Fibroblast of lung (primary cell): ENCODE measurements around the gene FAM181A. TPM values are rescaled to one million over a fixed set of nuclear protein-coding genes. Genes with fewer than 3 reads are reported as not detected.

Source experiments
- DNase-seq, 2 donors: peaks; one replicate each; pipeline versions ENCODE4 v3.0.0 to v3.0.0-alpha.2; 2010; ENCODE audit warnings: low read depth in 2 of 2
- H2AFZ ChIP-seq: 2 replicates; pipeline ENCODE4 v1.5.1; 2012; ENCODE audit warnings: low read length, control low read depth, inconsistent platforms
- H3K27ac ChIP-seq: 2 replicates; pipeline ENCODE4 v1.5.1; 2011; ENCODE audit warnings: low read length, control low read depth; ENCODE audit not compliant: insufficient read depth
- H3K27me3 ChIP-seq: 2 replicates; pipeline ENCODE4 v1.5.1; 2011; ENCODE audit warnings: mild to moderate bottlenecking, low read length; ENCODE audit not compliant: control insufficient read depth, insufficient read depth
- H3K36me3 ChIP-seq: 2 replicates; pipeline ENCODE4 v1.5.1; 2011; ENCODE audit warnings: low read length; ENCODE audit not compliant: control insufficient read depth, insufficient read depth
- H3K4me1 ChIP-seq: 2 replicates; pipeline ENCODE4 v1.5.1; 2011; ENCODE audit warnings: low read length; ENCODE audit not compliant: control insufficient read depth, insufficient read depth; ENCODE audit errors: extremely low read depth
- H3K4me2 ChIP-seq: 2 replicates; pipeline ENCODE4 v1.5.1; 2011; ENCODE audit warnings: low read length, control low read depth; ENCODE audit not compliant: insufficient read depth; ENCODE audit errors: extremely low read depth
- H3K4me3 ChIP-seq, 4 experiments: fragments of 200-600 bp in 1 of 4; sonication (generic) in 1 of 4; replicated peaks in 1 of 4; 2 replicates each; pipeline ENCODE4 v1.5.1; 2011 to 2016; ENCODE audit warnings: low read length in 4 of 4, low read depth in 3 of 4, mild to moderate bottlenecking in 3 of 4, control low read depth in 2 of 4, inconsistent platforms in 1 of 4, mixed read lengths in 1 of 4; ENCODE audit not compliant: insufficient read depth in 1 of 4; ENCODE audit errors: control extremely low read depth in 1 of 4
- H3K79me2 ChIP-seq: 2 replicates; pipeline ENCODE4 v1.5.1; 2012; ENCODE audit warnings: mild to moderate bottlenecking, low read length, inconsistent platforms; ENCODE audit not compliant: control insufficient read depth, insufficient read depth
- H3K9ac ChIP-seq: 2 replicates; pipeline ENCODE4 v1.5.1; 2011; ENCODE audit warnings: mild to moderate bottlenecking, low read length, control low read depth; ENCODE audit not compliant: insufficient read depth
- H3K9me3 ChIP-seq: 2 replicates; pipeline ENCODE4 v1.5.1; 2012; ENCODE audit warnings: low read depth, low read length; ENCODE audit not compliant: control insufficient read depth, insufficient read depth
- H4K20me1 ChIP-seq: 2 replicates; pipeline ENCODE4 v1.5.1; 2011; ENCODE audit warnings: low read length; ENCODE audit not compliant: control insufficient read depth, insufficient read depth; ENCODE audit errors: extremely low read depth
- CTCF ChIP-seq, 2 donors: IDR thresholded peaks in 1 of 2; conservative IDR thresholded peaks in 1 of 2; 1 replicate in 1 of 2; 2 replicates in 1 of 2; pipeline ENCODE4 v1.5.1; 2011 to 2012; ENCODE audit warnings: low read length in 2 of 2, control low read depth in 1 of 2, inconsistent platforms in 1 of 2, low read depth in 1 of 2, mild to moderate bottlenecking in 1 of 2
- EZH2 ChIP-seq: IDR thresholded peaks from 2 replicates; pipeline ENCODE4 v1.5.1; 2012; ENCODE audit warnings: low read length, control low read depth, mild to moderate bottlenecking; ENCODE audit errors: missing control alignments
- polyA plus RNA-seq, 2 donors: library from polyadenylated mRNA; depleted of rRNA in 1 of 2; stranded (reverse) in 1 of 2; unstranded in 1 of 2; fragments of >200 nt; gene quantifications; 2 replicates each; pipeline ENCODE4 v1.2.1, GENCODE V29; 2011 to 2012; ENCODE audit warnings: missing spikeins in 1 of 2
- total RNA-seq: library from RNA; depleted of rRNA; stranded (reverse); fragments of >200 nt; gene quantifications from 2 replicates; pipeline ENCODE4 v1.2.1, GENCODE V29; 2014

FAM181A gene
- total and polyA plus RNA-seq, 2 donors (not counting 1 experiment from before 2014, with no cell fraction given) = not detected

- Histone ChIP-seq H2AFZ (no peak overlapping the region), H3K4me3 (no peak overlapping the region), H3K4me1 (no peaks in the 10 kb centered on the region), H3K9ac (no peak overlapping the region), H3K27me3 (no peaks in the 10 kb centered on the region), H3K4me2 (no peak overlapping the region), H3K9me3 (no peaks in the 10 kb centered on the region), H3K27ac (no peak overlapping the region), H3K36me3 (no peaks in the 10 kb centered on the region), H4K20me1 (no peaks in the 10 kb centered on the region), H3K79me2 (no peaks in the 10 kb centered on the region)
- DNase-seq = no peak
- TF ChIP-seq CTCF (conservative IDR thresholded peaks at IDR 0.05 in 1 of 2, IDR thresholded peaks at IDR 0.05 in 1 of 2; ENCODE audit: low read depth in 1 of 2, low read length in 2 of 2) (no peak), EZH2 (no peak)
Observed at GRCh38 chr14:93926245-93926872, 785 bp upstream of the FAM181A start.

- no peaks in the 10 kb centered on the region for H3K9me3 ChIP-seq
- no peak overlapping the region for H3K4me3 ChIP-seq
- H3K4me1 ChIP-seq = no peaks in the 10 kb centered on the region
- no peaks in the 10 kb centered on the region for H3K79me2 ChIP-seq
- no peaks in the 10 kb centered on the region for H3K36me3 ChIP-seq
- no peak overlapping the region for H2AFZ ChIP-seq
- no peak overlapping the region for H3K27ac ChIP-seq
- no peak overlapping the region for H3K4me2 ChIP-seq
- H4K20me1 ChIP-seq = no peaks in the 10 kb centered on the region
- TF ChIP-seq EZH2 = no peak
- TF ChIP-seq CTCF (conservative IDR thresholded peaks at IDR 0.05 in 1 of 2, IDR thresholded peaks at IDR 0.05 in 1 of 2; ENCODE audit: low read depth in 1 of 2, low read length in 2 of 2) = no peak
- H3K9ac ChIP-seq = no peak overlapping the region
- H3K27me3 ChIP-seq = no peaks in the 10 kb centered on the region
- DNase-seq = no peak
Observed at GRCh38 chr14:93927800-93928145, 629 bp downstream of the FAM181A start.

- TF ChIP-seq CTCF (conservative IDR thresholded peaks at IDR 0.05 in 1 of 2, IDR thresholded peaks at IDR 0.05 in 1 of 2; ENCODE audit: low read depth in 1 of 2, low read length in 2 of 2) (no peak), EZH2 (no peak)
- Histone ChIP-seq H3K27me3 (no peaks in the 10 kb centered on the region), H3K9me3 (no peaks in the 10 kb centered on the region)
Observed at GRCh38 chr14:93928184-93929047, 1.3 kb downstream of the FAM181A start.

More at GRCh38 chr14:93928184-93929047, 1.3 kb downstream of the FAM181A start:
- Histone ChIP-seq H3K4me1 (no peaks in the 10 kb centered on the region), H3K27ac (no peak overlapping the region), H2AFZ (no peak overlapping the region), H3K4me2 (no peak overlapping the region), H3K4me3 (no peak overlapping the region), H3K79me2 (no peaks in the 10 kb centered on the region), H4K20me1 (no peaks in the 10 kb centered on the region), H3K9ac (no peak overlapping the region), H3K36me3 (no peaks in the 10 kb centered on the region)
- DNase-seq = no peak
